HG02610 (cell line): ENCODE data around the gene SEC61B.

Source experiments
- ATAC-seq: cut with Tn5 transposase; IDR thresholded peaks from one replicate; pipeline ENCODE4 v1.9.1; 2021; ENCODE audit warnings: mild to moderate bottlenecking, moderate library complexity; ENCODE audit not compliant: unreplicated experiment

Gene SEC61B

GRCh38 chr9:99266255-99267023 is 44.4 kb downstream of the SEC61B start:
- ATAC-seq: peak; percentile 46

GRCh38 chr9:99269416-99269815 is 47.3 kb downstream of the SEC61B start:
- no peak for ATAC-seq

- no peak for ATAC-seq
These were observed 48.4 kb downstream of the SEC61B start for GRCh38 chr9:99270491-99270890.

GRCh38 chr9:99272836-99273235 is 50.8 kb downstream of the SEC61B start:
- ATAC-seq: no peak

GRCh38 chr9:99274016-99274415 is 51.9 kb downstream of the SEC61B start:
- ATAC-seq: no peak

GRCh38 chr9:99274495-99274894 is 52.4 kb downstream of the SEC61B start:
- ATAC-seq: no peak
